NCI-H460 (cell line): ENCODE results near the gene INO80. TPM values are rescaled to one million over a fixed set of nuclear protein-coding genes. Genes with fewer than 3 reads are reported as not detected.
A peak's percentile ranks its signal among the peaks of the same experiment; 100 is the strongest.
"Not testable (repeated sequence)": the region's sequence is repeated elsewhere in the genome, so short reads cannot be mapped to it uniquely, and the experiment has no call there.

Experiments
- DNase-seq: peaks from one replicate; pipeline ENCODE4 v3.0.0-alpha.2; 2016; ENCODE audit warnings: low read depth; ENCODE audit errors: extremely low read depth
- total RNA-seq: library from RNA; depleted of rRNA; stranded (reverse); fragments of >200 nt; shearing (Covaris generic); gene quantifications from 2 replicates; pipeline ENCODE4 v1.2.3, GENCODE V29; 2014

INO80 gene
- total RNA-seq, 1 experiment from 2014 or later, result 25.2 TPM

GRCh38 chr15:40954158-40954848 is 161.8 kb downstream of the INO80 start:
- DNase-seq, result not testable (repeated sequence)

- DNase-seq, result no peak
Measured at GRCh38 chr15:40953713-40954074, 162.4 kb downstream of the INO80 start.

- peak; percentile 98 for DNase-seq
Measured at GRCh38 chr15:40952901-40953712, 163.0 kb downstream of the INO80 start, which contains the start of gene CHAC1. CHAC1 (plus strand) TSS chr15:40953471; CDS start chr15:40953584, 113 bp downstream.

- DNase-seq, result no peak
Measured at GRCh38 chr15:40952301-40952900, 163.7 kb downstream of the INO80 start.

DNA sequence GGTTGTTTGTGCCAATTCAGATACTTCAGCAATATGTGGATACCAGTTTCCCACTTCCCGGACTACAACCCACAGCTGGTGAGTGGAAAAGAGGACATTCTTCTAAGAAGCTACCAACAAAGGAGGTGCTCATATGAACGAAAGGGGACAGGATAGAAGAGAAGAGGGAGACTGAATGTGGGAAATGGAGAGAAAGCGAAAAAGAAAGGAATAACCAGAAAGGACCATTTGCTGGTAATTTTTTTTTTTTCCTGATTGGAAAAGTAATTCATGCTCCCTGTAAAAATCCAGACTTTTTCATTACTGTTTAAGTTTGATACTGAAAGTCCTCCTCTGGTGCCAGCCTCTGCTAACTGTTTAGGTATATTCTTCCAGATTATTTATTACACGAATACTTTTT is 164.3 kb downstream of the INO80 start:
- no peak for DNase-seq

DNA sequence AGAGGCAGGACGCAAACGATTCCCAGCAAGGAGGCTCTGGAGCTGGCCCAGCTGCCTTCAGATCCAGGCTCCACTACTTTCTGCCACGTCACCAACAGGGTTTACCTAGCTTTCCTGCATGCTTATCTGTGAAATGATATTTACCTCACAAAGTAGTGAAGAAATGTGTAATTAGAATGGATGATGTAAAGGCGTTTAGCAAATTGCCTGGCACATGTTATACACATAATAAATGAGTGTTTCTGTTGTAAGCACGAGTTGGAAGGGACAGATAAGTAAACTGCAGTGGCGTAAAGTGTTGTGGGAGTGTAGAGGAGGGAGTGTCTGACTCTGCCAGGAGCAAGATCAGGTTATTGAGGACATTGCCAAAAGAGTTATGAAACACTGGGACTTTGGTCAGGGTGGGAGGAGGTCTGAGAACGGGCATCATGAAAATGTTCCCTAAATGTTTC is 166.3 kb downstream of the INO80 start:
- no peak for DNase-seq

DNA sequence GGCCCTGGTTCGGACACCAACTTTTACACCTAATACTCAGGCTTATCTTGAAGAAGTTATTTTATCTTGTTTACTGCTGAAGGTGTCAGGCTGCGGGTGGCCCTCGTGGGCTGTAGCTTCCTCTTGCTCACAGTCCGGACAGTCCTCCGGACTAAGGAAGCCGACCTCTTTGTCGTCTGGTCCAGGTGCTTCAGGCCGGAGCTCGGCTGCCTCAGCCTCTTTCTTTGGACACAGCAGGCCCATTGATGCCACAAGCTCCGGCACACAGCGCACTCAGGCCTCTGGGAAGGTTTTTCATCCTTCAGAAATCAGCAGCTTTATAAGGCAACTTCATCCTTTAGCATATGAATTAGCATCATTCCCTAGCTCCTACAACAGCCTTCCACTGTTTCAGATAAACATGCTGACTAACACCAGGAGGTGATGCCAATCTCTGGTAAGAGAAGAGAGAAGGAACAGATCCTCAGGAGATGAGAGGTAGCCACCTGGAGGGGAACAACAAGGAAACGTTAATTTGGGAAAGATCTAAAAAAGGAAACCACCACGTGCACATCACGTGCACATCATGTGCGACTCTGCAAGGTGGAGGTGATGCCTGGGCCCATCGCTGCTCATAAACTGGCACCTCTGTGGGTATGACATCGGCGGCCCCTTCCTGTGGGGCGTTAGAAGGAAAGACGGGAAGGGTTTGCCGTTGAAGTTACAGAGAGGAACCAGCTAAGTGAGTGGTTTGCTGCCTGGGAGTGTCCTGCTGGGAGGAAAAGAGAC is 167.2 kb downstream of the INO80 start:
- DNase-seq, result no peak

GRCh38 chr15:40944510-40945296 is 171.4 kb downstream of the INO80 start:
- no peak for DNase-seq

DNA sequence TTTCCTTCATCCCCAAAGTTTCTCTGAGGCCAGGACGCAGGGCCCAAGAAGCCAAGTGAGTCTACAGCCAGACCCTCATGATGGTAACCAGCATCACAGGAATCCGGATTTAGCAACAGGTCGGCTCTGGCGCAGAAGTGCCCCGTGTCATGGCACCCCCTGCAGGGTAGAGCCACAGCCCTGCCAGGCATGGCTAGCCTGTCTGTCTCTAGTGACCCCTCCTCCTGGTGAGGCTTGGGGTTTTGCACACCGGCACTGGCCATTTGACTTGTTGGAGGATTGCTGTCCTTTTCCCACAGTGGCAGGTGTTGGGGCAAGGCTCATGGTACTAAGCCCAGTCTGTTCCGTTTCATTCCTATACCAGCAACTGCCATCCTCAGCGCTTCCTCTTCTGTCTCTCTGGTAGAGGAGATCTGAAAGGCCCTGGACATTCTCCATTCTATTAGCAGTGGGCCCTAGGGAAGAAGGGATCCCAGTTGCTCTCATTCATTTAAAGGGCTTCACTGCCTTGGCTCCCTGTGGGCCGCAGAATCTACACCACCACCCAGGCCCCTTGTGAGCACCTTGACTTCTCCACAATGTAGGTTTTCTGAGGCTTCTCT is 172.2 kb downstream of the INO80 start:
- DNase-seq, result no peak

GRCh38 chr15:40942878-40943277 is 173.2 kb downstream of the INO80 start:
- no peak for DNase-seq

DNA sequence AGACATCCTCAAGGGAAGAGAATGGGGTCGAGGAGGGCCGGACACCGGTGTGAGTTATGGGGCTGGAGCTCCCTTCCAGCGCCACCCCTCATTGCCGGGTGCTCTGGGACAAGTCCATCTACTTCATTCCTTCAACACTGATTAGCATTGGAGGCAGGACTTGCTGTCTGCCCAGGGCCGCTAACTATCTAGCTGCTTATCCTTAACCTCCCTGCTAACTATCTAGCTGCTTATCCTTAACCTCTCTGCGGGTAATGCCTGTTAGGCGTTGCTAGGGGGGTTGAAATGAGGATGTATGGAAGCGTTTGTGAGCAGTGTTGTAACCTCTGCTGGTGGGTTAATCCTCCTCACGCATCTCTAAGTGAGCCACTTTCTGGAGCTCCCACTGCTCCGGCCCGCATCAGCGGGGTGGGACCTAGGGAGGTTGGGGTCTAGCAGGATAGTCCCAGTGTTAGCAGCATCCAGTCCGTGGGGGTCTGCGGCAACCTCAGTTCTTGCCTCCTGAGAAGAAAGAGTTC is 173.7 kb downstream of the INO80 start:
- no peak for DNase-seq

DNA sequence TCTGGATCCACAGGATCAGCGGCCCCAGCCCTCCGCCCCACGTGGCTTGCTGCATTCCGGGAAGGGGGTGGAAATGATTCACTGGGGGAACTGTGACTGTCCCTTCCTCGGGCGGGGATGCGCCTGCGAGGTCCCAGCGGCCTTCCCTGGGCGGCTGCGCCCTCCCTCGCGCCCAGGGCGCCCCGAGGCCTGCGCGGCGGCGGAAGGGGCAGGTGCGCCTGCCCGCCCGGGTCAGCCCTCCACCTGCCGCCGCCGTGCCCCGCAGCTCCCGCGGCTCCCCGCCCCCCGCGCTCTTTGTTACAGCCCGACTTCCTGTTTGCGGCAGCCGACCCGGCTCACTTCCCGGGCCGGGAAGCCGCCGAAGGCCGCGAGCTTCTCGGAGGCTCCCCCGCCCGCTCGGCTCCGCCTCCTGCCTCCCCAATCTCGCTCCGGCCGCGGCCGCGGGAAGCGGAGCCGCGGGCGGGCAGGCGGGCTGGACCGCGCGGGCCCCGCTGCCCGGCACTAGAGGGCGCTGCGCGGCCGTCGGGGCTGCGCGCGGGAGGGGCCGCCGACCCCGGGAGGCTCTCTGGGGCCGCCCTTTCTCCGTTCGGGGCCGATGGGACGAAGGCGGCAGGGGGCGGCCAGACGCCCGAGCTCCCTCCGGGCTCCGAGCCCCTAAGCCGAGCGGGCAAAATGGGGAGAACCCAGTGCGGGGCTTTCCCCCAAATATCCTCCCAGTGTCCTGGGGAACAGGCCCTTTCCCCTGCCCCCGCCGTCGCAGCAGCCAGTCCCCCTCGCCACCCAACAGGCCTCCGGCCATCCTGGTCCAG is 174.3 kb downstream of the INO80 start:
- peak; percentile 58 for DNase-seq

DNA sequence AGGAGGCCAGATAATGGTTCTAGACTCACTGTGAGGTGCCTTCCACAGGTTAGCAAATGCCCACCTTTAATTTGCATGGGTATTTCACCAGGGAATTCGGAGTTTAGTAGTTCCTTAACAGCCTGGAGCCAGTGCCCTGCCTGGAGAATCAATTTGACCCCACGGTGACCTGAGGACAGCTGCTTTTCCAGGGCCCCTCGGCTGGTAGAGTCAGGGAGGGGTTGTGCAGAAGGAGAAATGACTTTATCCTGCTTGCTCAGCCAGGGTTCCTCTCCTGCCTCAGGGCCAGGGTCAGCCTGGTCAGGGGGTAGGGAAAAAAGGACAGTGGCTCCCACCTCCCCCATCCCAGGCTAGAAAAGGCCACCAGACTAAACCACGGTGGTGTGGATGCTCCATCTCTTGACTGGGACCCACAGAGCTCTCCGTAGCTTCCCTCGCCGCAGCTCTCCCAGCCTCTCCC is 175.0 kb downstream of the INO80 start:
- no peak for DNase-seq

DNA sequence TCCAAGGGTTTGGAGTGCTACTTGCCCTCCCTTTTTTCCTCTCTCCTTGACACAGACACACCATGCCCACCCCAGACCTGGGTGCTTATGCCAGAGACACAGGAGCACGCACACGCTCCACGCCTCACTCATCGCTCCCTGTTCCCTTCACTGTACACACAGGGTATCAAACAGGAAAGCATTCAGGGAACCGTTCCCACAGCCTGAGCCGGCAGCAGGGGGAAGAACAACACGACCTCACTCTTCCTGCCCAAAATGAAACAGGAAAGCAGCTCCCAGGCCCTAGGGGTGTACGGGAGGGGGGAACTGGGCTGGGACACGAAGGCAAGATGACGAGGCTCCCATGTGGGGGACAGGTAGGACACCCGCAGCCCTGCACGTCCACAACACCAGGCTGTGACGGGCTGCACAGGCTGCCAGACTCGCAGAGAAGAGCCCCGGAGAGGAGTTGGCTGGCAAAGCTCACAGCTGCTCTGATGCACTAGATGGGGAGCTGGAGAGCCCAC is 175.7 kb downstream of the INO80 start:
- no peak for DNase-seq

- no peak for DNase-seq
Measured at GRCh38 chr15:40938536-40938870, 177.6 kb downstream of the INO80 start.

DNA sequence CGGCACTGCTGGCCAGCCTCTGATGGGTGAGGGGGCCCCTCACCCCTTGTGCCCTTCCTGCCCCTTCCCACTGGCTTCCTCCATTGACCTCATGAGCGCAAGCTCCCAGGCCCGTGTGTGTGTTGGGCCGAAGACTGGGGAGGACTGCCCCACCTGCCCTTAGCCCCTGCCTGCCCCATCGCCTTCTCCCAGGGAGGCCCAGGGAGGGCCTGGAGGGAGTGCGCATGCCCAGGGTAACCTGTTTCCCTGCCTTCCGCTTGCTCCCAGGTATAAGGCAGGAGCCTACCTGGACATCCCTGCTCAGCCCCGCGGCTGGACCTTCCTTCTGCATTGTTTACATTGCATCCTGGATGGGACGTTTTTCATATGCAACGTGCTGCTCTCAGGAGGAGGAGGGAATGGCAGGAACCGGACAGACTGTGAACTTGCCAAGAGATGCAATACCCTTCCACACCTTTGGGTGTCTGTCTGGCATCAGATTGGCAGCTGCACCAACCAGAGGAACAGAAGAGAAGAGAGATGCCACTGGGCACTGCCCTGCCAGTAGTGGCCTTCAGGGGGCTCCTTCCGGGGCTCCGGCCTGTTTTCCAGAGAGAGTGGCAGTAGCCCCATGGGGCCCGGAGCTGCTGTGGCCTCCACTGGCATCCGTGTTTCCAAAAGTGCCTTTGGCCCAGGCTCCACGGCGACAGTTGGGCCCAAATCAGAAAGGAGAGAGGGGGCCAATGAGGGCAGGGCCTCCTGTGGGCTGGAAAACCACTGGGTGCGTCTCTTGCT is 178.1 kb downstream of the INO80 start:
- DNase-seq, result peak; percentile 74
